SK-N-SH treated with all-trans-retinoic acid at 6 μM for 48 hours (cell line): ENCODE results near the gene LYG2.

ENCODE experiments used
- BACH2 ChIP-seq: fragments of 250-450 bp; sonication (Bioruptor Pico); IDR thresholded peaks from 2 replicates; pipeline ENCODE4 v1.9.0; 2021; ENCODE audit warnings: mild to moderate bottlenecking, borderline replicate concordance
- CREB5 ChIP-seq: fragments of 250-450 bp; sonication (Bioruptor Pico); IDR thresholded peaks from 2 replicates; pipeline ENCODE4 v1.5.1; 2020; ENCODE audit warnings: low read depth, mild to moderate bottlenecking, moderate library complexity
- GLIS3 ChIP-seq: fragments of 250-450 bp; sonication (Bioruptor Pico); IDR thresholded peaks from 2 replicates; pipeline ENCODE4 v1.5.0; 2020; ENCODE audit warnings: mild to moderate bottlenecking, moderate library complexity
- PATZ1 ChIP-seq: fragments of 250-450 bp; sonication (Bioruptor Pico); IDR thresholded peaks from 2 replicates; pipeline ENCODE4 v1.8.0; 2020; ENCODE audit warnings: mild to moderate bottlenecking, moderate library complexity, borderline replicate concordance
- TCF4 ChIP-seq: fragments of 250-450 bp; sonication (Bioruptor Pico); IDR thresholded peaks from 2 replicates; pipeline ENCODE4 v1.8.0; 2021; ENCODE audit warnings: mild to moderate bottlenecking, moderate library complexity, borderline replicate concordance
- ZFP30 ChIP-seq: fragments of 450-650 bp; formaldehyde crosslinking; IDR thresholded peaks from 2 replicates; pipeline ENCODE4 v1.5.0; 2022; ENCODE audit warnings: mild to moderate bottlenecking, moderate library complexity
- ZNF8 ChIP-seq: fragments of 450-650 bp; formaldehyde crosslinking; IDR thresholded peaks from 2 replicates; pipeline ENCODE4 v1.5.0; 2020; ENCODE audit warnings: mild to moderate bottlenecking, moderate library complexity

- no peak for TF ChIP-seq BACH2
- TF ChIP-seq GLIS3 (CRISPR knock-in tag), result no peak
- no peak for TF ChIP-seq TCF4 (CRISPR knock-in tag)
- TF ChIP-seq CREB5 (CRISPR knock-in tag), result no peak
- no peak for TF ChIP-seq ZNF8 (CRISPR knock-in tag)
- no peak for TF ChIP-seq PATZ1
- no peak for TF ChIP-seq ZFP30 (CRISPR knock-in tag)
Measured at GRCh38 chr2:99255491-99256318, at the start of gene LYG2.
